ENCODE data around the gene TMEM233. TPM values are rescaled to one million over a fixed set of nuclear protein-coding genes. Genes with fewer than 3 reads are reported as not detected.
"Not testable (repeated sequence)": the region's sequence is repeated elsewhere in the genome, so short reads cannot be mapped to it uniquely, and the experiment has no call there.

The TMEM233 gene
- total RNA-seq, 6 donors from 2014 or later = 0.11 to 1.1 (median 0.44) TPM; not detected in 2

- ATAC-seq (ENCODE audit: low FRiP score in 2 of 2) (no peak), DNase-seq (no peak)
- Histone ChIP-seq H3K36me3 (no peaks in the 10 kb centered on the region), H3K27me3 (no peaks in the 10 kb centered on the region), H3K4me1 (no peaks in the 10 kb centered on the region), H3K27ac (no peak overlapping the region), H3K4me3 (no peak overlapping the region), H3K9me3 (no peaks in the 10 kb centered on the region)
- WGBS, 2 donors = 91 to 94% methylated on average over 7 of the region's 7 CpGs
- TF ChIP-seq POLR2AphosphoS5 (IDR thresholded peaks at IDR 0.05) (no peak), CTCF (IDR thresholded peaks at IDR 0.05) (no peak), POLR2A (IDR thresholded peaks at IDR 0.05) (no peak), EP300 (IDR thresholded peaks at IDR 0.05) (no peak)
These were observed 52.0 kb downstream of the TMEM233 start for GRCh38 chr12:119645535-119646059.

- TF ChIP-seq POLR2AphosphoS5 (IDR thresholded peaks at IDR 0.05) (no peak), CTCF (IDR thresholded peaks at IDR 0.05) (peak; percentile 16 to 56 (median 50)), EP300 (IDR thresholded peaks at IDR 0.05) (no peak), POLR2A (IDR thresholded peaks at IDR 0.05) (no peak)
- no peak for ATAC-seq (ENCODE audit: low FRiP score in 2 of 2)
These were observed 55.7 kb downstream of the TMEM233 start for GRCh38 chr12:119649202-119649808.

GRCh38 chr12:119652665-119653064 lies 59.1 kb downstream of the TMEM233 start:
- WGBS, 2 donors = 60 to 74% methylated on average over 3 of the region's 3 CpGs
- no peaks in the 10 kb centered on the region for H3K27me3 ChIP-seq
- DNase-seq (no peak), ATAC-seq (ENCODE audit: low FRiP score in 2 of 2) (no peak)
- no peak for TF ChIP-seq POLR2AphosphoS5 (IDR thresholded peaks at IDR 0.05)
- no peak for TF ChIP-seq CTCF (IDR thresholded peaks at IDR 0.05)
- no peak for TF ChIP-seq POLR2A (IDR thresholded peaks at IDR 0.05)
- TF ChIP-seq EP300 (IDR thresholded peaks at IDR 0.05) = no peak
- H3K4me3 ChIP-seq = no peak overlapping the region
- peaks cover 3 to 8% (median 4%) of the 10 kb centered on the region in 4 donors for H3K9me3 ChIP-seq
- no peaks in the 10 kb centered on the region for H3K4me1 ChIP-seq
- no peak overlapping the region for H3K27ac ChIP-seq
- H3K36me3 ChIP-seq = no peaks in the 10 kb centered on the region

More at GRCh38 chr12:119649202-119649808, 55.7 kb downstream of the TMEM233 start:
- Histone ChIP-seq H3K36me3 (no peaks in the 10 kb centered on the region), H3K4me1 (no peaks in the 10 kb centered on the region), H3K4me3 (no peak overlapping the region), H3K27me3 (no peaks in the 10 kb centered on the region), H3K9me3 (peaks cover 3 to 8% (median 4%) of the 10 kb centered on the region in 4 donors), H3K27ac (no peak overlapping the region)
- WGBS, 2 donors = 60 to 70% methylated on average over 4 of the region's 4 CpGs
- no peak for DNase-seq

GRCh38 chr12:119657001-119657400 lies 63.4 kb downstream of the TMEM233 start:
- not testable (repeated sequence) for H3K9me3 ChIP-seq; H3K4me3 ChIP-seq; ATAC-seq (ENCODE audit: low FRiP score in 2 of 2); H3K27ac ChIP-seq; H3K4me1 ChIP-seq; DNase-seq; H3K27me3 ChIP-seq; H3K36me3 ChIP-seq
- WGBS, 2 donors = 71 to 82% methylated on average over 2 of the region's 2 CpGs

- not testable (repeated sequence) for ATAC-seq (ENCODE audit: low FRiP score in 2 of 2); H3K36me3 ChIP-seq; H3K27me3 ChIP-seq; DNase-seq; H3K27ac ChIP-seq; H3K4me3 ChIP-seq; H3K9me3 ChIP-seq; H3K4me1 ChIP-seq
- WGBS, 2 donors = 91 to 92% methylated on average over 6 of the region's 6 CpGs
These were observed 64.6 kb downstream of the TMEM233 start for GRCh38 chr12:119658166-119658565.

GRCh38 chr12:119659289-119659897 lies 65.8 kb downstream of the TMEM233 start:
- Histone ChIP-seq H3K27me3 (no peaks in the 10 kb centered on the region), H3K4me1 (no peaks in the 10 kb centered on the region), H3K9me3 (no peaks in the 10 kb centered on the region), H3K27ac (no peak overlapping the region), H3K36me3 (no peaks in the 10 kb centered on the region), H3K4me3 (no peak overlapping the region)
- ATAC-seq (ENCODE audit: low FRiP score in 2 of 2) (peak in 1 of 2 donors; percentile 73), DNase-seq (no peak)
- WGBS, 2 donors = 44% methylated on average over 6 of the region's 6 CpGs
- peak; percentile 56 to 88 (median 68) for TF ChIP-seq CTCF (IDR thresholded peaks at IDR 0.05)
- no peak for TF ChIP-seq POLR2AphosphoS5 (IDR thresholded peaks at IDR 0.05)

Data from upper lobe of left lung (tissue), 6 donors.